Activated T-cell treated with anti-CD3 and anti-CD28 coated beads for 24 hours (primary cell): Measurements from ENCODE around the gene POU3F1.

ENCODE experiments used
- DNase-seq: peaks from one replicate; pipeline ENCODE4 v3.0.0-alpha.2; 2020; ENCODE audit warnings: low read depth

Gene POU3F1

GRCh38 chr1:38004284-38005108 is 42.1 kb downstream of the POU3F1 start:
- DNase-seq: no peak

GRCh38 chr1:38003261-38004250 is 43.0 kb downstream of the POU3F1 start:
- DNase-seq: no peak

GRCh38 chr1:38000529-38001455 is 45.8 kb downstream of the POU3F1 start:
- no peak for DNase-seq

GRCh38 chr1:38000233-38000528 is 46.4 kb downstream of the POU3F1 start:
- DNase-seq: no peak

- DNase-seq: no peak
Observed at GRCh38 chr1:37999430-38000232, 47.0 kb downstream of the POU3F1 start.

- no peak for DNase-seq
Observed at GRCh38 chr1:37998913-37999429, 47.6 kb downstream of the POU3F1 start.

GRCh38 chr1:37998089-37998808 is 48.3 kb downstream of the POU3F1 start:
- no peak for DNase-seq

- no peak for DNase-seq
Observed at GRCh38 chr1:37997256-37998088, 49.1 kb downstream of the POU3F1 start.

GRCh38 chr1:37995751-37996345 is 50.7 kb downstream of the POU3F1 start:
- DNase-seq: no peak

- no peak for DNase-seq
Observed at GRCh38 chr1:37994886-37995566, 51.6 kb downstream of the POU3F1 start.
